ENCODE results near the gene SDF4.

The SDF4 gene

GRCh38 chr1:1246577-1247340 lies 15.0 kb upstream of the SDF4 start, which contains the start of gene C1QTNF12:
Gene C1QTNF12, minus strand, starts transcription at chr1:1246722. Its CDS starts 32 bp downstream, at chr1:1246690.
- no peak within 1 kb of the TSS for H3K4me2 ChIP-seq (ENCODE audit: insufficient read depth, low read length)

DNA sequence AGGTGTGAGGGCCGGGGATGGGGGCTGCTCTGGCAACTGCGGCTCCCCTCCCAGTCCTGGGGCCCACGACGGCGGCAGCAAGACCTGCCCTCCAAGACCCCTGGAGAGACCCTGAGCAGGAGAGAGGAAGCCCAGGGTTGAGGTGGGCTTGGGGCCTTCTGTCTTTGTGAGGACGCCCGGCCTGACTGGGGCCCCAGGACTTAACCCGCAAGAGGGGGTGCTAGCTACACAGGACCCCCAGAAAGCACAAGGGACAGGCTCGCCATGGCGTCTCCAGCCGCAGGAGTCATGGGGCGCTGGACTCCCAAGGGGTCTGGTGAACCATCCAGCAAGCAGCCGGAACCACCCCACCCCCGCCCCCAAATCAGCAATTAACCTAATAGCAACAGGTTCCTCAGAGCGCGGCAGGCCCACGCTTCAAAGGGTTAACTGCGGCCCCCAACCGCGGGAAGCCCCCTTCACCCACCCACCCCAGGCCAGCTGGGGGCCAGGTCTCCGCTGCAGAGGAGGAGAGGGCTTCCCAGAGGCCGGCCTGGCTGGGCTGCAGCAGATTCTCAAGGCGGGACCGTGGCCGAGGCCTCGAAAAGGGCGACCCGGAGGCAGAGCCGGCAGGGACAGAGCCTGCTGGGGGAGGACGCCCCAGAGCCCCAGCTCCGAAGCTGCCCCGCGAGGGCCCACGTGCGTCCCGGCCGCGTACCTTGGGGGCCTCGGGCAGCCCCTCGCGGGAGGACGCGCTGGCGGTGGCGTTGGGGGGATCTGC lies 14.2 kb upstream of the SDF4 start:
- no peak overlapping the region for H3K4me2 ChIP-seq (ENCODE audit: insufficient read depth, low read length)

More at GRCh38 chr1:1246577-1247340, 15.0 kb upstream of the SDF4 start, which contains the start of gene C1QTNF12:
- TF ChIP-seq EZH2 (IDR thresholded peaks at IDR 0.05; ENCODE audit: borderline replicate concordance, low read depth, low read length, severe bottlenecking), result no peak
- TF ChIP-seq, protein P1, sequence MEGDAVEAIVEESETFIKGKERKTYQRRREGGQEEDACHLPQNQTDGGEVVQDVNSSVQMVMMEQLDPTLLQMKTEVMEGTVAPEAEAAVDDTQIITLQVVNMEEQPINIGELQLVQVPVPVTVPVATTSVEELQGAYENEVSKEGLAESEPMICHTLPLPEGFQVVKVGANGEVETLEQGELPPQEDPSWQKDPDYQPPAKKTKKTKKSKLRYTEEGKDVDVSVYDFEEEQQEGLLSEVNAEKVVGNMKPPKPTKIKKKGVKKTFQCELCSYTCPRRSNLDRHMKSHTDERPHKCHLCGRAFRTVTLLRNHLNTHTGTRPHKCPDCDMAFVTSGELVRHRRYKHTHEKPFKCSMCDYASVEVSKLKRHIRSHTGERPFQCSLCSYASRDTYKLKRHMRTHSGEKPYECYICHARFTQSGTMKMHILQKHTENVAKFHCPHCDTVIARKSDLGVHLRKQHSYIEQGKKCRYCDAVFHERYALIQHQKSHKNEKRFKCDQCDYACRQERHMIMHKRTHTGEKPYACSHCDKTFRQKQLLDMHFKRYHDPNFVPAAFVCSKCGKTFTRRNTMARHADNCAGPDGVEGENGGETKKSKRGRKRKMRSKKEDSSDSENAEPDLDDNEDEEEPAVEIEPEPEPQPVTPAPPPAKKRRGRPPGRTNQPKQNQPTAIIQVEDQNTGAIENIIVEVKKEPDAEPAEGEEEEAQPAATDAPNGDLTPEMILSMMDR (IDR thresholded peaks at IDR 0.05; ENCODE audit: borderline replicate concordance, extremely low read depth, low read length, poor library complexity, severe bottlenecking), result peak; percentile 34
- Histone ChIP-seq H3K9ac (ENCODE audit: low read depth, low read length) (no peak within 1 kb of the TSS), H4K20me1 (ENCODE audit: insufficient read depth, low read length) (no peaks in the 10 kb centered on the region; the same call in 1 of the 2 replicates), H3K36me3 (ENCODE audit: insufficient read depth, low read length) (no peaks in the 10 kb centered on the region), H2AFZ (ENCODE audit: low read depth, low read length) (no peak within 1 kb of the TSS), H3K9me3 (ENCODE audit: insufficient read depth, low read length, severe bottlenecking) (no peaks in the 10 kb centered on the region), H3K79me2 (ENCODE audit: insufficient read depth, low read length) (no peaks in the 10 kb centered on the region), H3K27me3 (ENCODE audit: insufficient read depth, low read length, poor library complexity) (no peaks in the 10 kb centered on the region), H3K27ac (ENCODE audit: low read length) (no peak within 1 kb of the TSS), H3K4me1 (ENCODE audit: insufficient read depth, low read length) (peaks cover 17% of the 10 kb centered on the region), H3K4me3 (ENCODE audit: low read depth in 1 of 2, low read length in 2 of 2) (no peak within 1 kb of the TSS)
- no peak for ATAC-seq (ENCODE audit: insufficient read depth, low read depth)
- DNase-seq, result no peak

GRCh38 chr1:1245178-1245816 lies 13.5 kb upstream of the SDF4 start:
- Histone ChIP-seq H4K20me1 (ENCODE audit: insufficient read depth, low read length) (no peaks in the 10 kb centered on the region; the same call in 1 of the 2 replicates), H3K4me1 (ENCODE audit: insufficient read depth, low read length) (peaks cover 2% of the 10 kb centered on the region; the same call in 1 of the 2 replicates), H3K9me3 (ENCODE audit: insufficient read depth, low read length, severe bottlenecking) (no peaks in the 10 kb centered on the region), H3K79me2 (ENCODE audit: insufficient read depth, low read length) (no peaks in the 10 kb centered on the region), H3K27ac (ENCODE audit: low read length) (no peak overlapping the region), H2AFZ (ENCODE audit: low read depth, low read length) (no peak overlapping the region), H3K27me3 (ENCODE audit: insufficient read depth, low read length, poor library complexity) (no peaks in the 10 kb centered on the region), H3K4me2 (ENCODE audit: insufficient read depth, low read length) (no peak overlapping the region), H3K9ac (ENCODE audit: low read depth, low read length) (no peak overlapping the region), H3K4me3 (ENCODE audit: low read depth in 1 of 2, low read length in 2 of 2) (no peak overlapping the region), H3K36me3 (ENCODE audit: insufficient read depth, low read length) (no peaks in the 10 kb centered on the region)
- ATAC-seq (ENCODE audit: insufficient read depth, low read depth), result no peak
- DNase-seq, result no peak
- TF ChIP-seq EZH2 (IDR thresholded peaks at IDR 0.05; ENCODE audit: borderline replicate concordance, low read depth, low read length, severe bottlenecking), result no peak
- TF ChIP-seq, protein P1 (IDR thresholded peaks at IDR 0.05; ENCODE audit: borderline replicate concordance, extremely low read depth, low read length, poor library complexity, severe bottlenecking), result no peak

More for the DNA sequence above, 14.2 kb upstream of the SDF4 start:
- TF ChIP-seq, protein P1 (IDR thresholded peaks at IDR 0.05; ENCODE audit: borderline replicate concordance, extremely low read depth, low read length, poor library complexity, severe bottlenecking), result no peak
- TF ChIP-seq EZH2 (IDR thresholded peaks at IDR 0.05; ENCODE audit: borderline replicate concordance, low read depth, low read length, severe bottlenecking), result no peak
- H3K36me3 ChIP-seq (ENCODE audit: insufficient read depth, low read length), result no peaks in the 10 kb centered on the region
- H4K20me1 ChIP-seq (ENCODE audit: insufficient read depth, low read length), result no peaks in the 10 kb centered on the region; the same call in 1 of the 2 replicates
- H3K79me2 ChIP-seq (ENCODE audit: insufficient read depth, low read length), result no peaks in the 10 kb centered on the region
- no peak for ATAC-seq (ENCODE audit: insufficient read depth, low read depth)
- DNase-seq, result no peak
- H3K27ac ChIP-seq (ENCODE audit: low read length), result no peak overlapping the region
- no peak overlapping the region for H2AFZ ChIP-seq (ENCODE audit: low read depth, low read length)
- H3K9ac ChIP-seq (ENCODE audit: low read depth, low read length), result no peak overlapping the region
- no peaks in the 10 kb centered on the region for H3K27me3 ChIP-seq (ENCODE audit: insufficient read depth, low read length, poor library complexity)
- peaks cover 9% of the 10 kb centered on the region for H3K4me1 ChIP-seq (ENCODE audit: insufficient read depth, low read length)
- H3K9me3 ChIP-seq (ENCODE audit: insufficient read depth, low read length, severe bottlenecking), result no peaks in the 10 kb centered on the region
- no peak overlapping the region for H3K4me3 ChIP-seq (ENCODE audit: low read depth in 1 of 2, low read length in 2 of 2)

Data from DND-41 (cell line).